ENCODE data around the gene ZNF845.
A peak's percentile ranks its signal among the peaks of the same experiment; 100 is the strongest.

The ZNF845 gene

DNA sequence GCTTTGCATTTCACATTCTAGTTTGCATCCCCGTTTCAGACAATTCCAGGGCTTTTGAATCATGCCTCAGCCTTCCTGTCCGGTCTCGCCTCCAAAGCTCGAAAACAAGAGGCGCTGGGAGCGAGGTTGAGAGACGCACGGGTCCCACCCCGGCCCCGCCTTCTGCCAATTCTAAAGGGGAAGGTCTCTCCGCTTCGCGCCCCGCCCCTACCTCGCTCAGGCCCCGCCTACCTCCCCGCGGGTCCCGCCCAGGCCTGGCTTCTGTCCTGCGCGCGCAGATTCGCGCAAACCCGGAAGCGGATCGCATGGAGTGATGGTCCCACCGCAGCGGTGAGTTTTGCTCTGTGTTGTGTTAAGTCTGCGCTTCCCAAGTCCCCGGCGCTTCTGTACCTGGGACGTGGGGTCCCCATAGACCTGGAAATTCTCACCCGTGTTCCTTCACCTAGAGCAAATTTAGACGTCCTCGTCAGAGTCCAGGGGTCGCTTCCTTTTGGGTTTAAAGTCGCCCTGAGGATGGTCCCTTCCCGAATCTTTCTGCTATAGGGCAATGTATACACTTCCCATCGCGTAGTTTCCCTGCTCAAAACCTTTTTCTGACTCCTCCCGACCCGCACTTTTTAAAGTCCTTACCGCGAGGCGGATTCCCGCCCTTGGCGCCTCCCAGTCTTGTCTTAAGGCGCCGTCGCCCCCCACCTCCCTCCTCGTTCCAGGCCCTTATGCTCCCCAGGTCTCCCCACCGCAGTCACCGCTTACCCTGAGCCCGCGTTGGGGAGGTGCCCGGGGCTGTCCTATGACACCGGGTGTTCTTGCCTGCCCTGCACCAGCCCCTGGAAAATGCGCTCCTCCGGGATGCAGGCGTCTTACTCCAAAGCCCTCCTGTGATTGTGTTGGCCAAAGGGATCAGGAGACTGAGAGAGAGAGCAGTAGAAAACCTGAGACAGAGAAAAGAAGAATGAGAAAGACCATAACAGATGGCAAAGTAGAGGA lies at the start of gene ZNF845:
Gene ZNF845, plus strand, starts transcription at position 287 of the 987 bp plus-strand sequence. CDS start 7,559 bp downstream, outside the sequence.
- no peak within 1 kb of the TSS for H3K27ac ChIP-seq (ENCODE audit: low read length)
- no peak for TF ChIP-seq EZH2phosphoT487 (IDR thresholded peaks at IDR 0.05; ENCODE audit: low read depth)
- no peak for TF ChIP-seq CTCF (IDR thresholded peaks at IDR 0.05; ENCODE audit: low read depth, low read length)
- peak within 1 kb of the TSS; percentile 77 for H3K4me3 ChIP-seq (ENCODE audit: low read length)

DNA sequence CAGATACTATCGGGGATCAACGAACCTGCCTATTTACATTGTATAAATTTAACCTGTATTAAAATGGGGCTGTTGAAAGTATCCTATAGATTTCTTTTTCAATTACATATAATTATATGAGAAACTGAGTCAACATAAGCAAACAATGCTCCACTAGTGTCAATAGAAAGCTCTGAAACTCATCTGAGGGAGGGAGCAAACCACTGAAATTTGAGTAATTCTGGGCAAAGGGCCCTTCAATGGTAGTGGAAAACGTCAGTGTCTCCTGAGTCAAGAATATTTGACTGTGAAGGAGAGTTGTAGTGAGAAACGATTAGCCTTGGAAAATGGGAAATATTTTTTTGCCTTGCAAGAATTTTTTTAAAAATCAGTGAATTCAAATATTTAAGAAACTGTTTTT lies 48.5 kb upstream of the ZNF845 start:
- H3K4me1 ChIP-seq (ENCODE audit: low read length) = no peaks in the 10 kb centered on the region
- H3K9me3 ChIP-seq (ENCODE audit: insufficient read depth, low read length) = peaks cover 8% of the 10 kb centered on the region
- H4K20me1 ChIP-seq (ENCODE audit: insufficient read depth, low read length) = no peaks in the 10 kb centered on the region
- no peaks in the 10 kb centered on the region for H3K36me3 ChIP-seq (replicated peaks; ENCODE audit: low read depth, low read length)
- no peak overlapping the region for H3K9ac ChIP-seq (ENCODE audit: low read length)
- H3K79me2 ChIP-seq (ENCODE audit: low read length) = no peaks in the 10 kb centered on the region
- no peak overlapping the region for H2AFZ ChIP-seq (ENCODE audit: low read depth, low read length)
- H3K27me3 ChIP-seq (ENCODE audit: low read depth, low read length) = no peaks in the 10 kb centered on the region
- no peak overlapping the region for H3K4me2 ChIP-seq (ENCODE audit: low read length)
- no peak overlapping the region for H3K4me3 ChIP-seq (ENCODE audit: low read length)
- TF ChIP-seq EZH2phosphoT487 (IDR thresholded peaks at IDR 0.05; ENCODE audit: low read depth) (no peak), CTCF (IDR thresholded peaks at IDR 0.05; ENCODE audit: low read depth, low read length) (no peak)
- no peak overlapping the region for H3K27ac ChIP-seq (ENCODE audit: low read length)

More for the DNA sequence above, at the start of gene ZNF845:
- Histone ChIP-seq H2AFZ (ENCODE audit: low read depth, low read length) (no peak within 1 kb of the TSS), H3K4me2 (ENCODE audit: low read length) (peak within 1 kb of the TSS; percentile 36), H3K27me3 (ENCODE audit: low read depth, low read length) (no peaks in the 10 kb centered on the region), H3K9ac (ENCODE audit: low read length) (peak within 1 kb of the TSS; percentile 55), H3K36me3 (replicated peaks; ENCODE audit: low read depth, low read length) (no peaks in the 10 kb centered on the region), H3K4me1 (ENCODE audit: low read length) (no peaks in the 10 kb centered on the region), H4K20me1 (ENCODE audit: insufficient read depth, low read length) (no peaks in the 10 kb centered on the region), H3K79me2 (ENCODE audit: low read length) (no peaks in the 10 kb centered on the region), H3K9me3 (ENCODE audit: insufficient read depth, low read length) (peaks cover 12% of the 10 kb centered on the region; the same call in 1 of the 2 replicates)

- Histone ChIP-seq H2AFZ (ENCODE audit: low read depth, low read length) (no peak overlapping the region), H3K79me2 (ENCODE audit: low read length) (no peaks in the 10 kb centered on the region), H3K9me3 (ENCODE audit: insufficient read depth, low read length) (peaks cover 34% of the 10 kb centered on the region), H3K4me1 (ENCODE audit: low read length) (no peaks in the 10 kb centered on the region), H4K20me1 (ENCODE audit: insufficient read depth, low read length) (no peaks in the 10 kb centered on the region), H3K4me2 (ENCODE audit: low read length) (no peak overlapping the region), H3K36me3 (replicated peaks; ENCODE audit: low read depth, low read length) (no peaks in the 10 kb centered on the region), H3K9ac (ENCODE audit: low read length) (no peak overlapping the region), H3K4me3 (ENCODE audit: low read length) (no peak overlapping the region), H3K27me3 (ENCODE audit: low read depth, low read length) (no peaks in the 10 kb centered on the region), H3K27ac (ENCODE audit: low read length) (no peak overlapping the region)
- no peak for TF ChIP-seq CTCF (IDR thresholded peaks at IDR 0.05; ENCODE audit: low read depth, low read length)
Measured at GRCh38 chr19:53290758-53291549, 42.6 kb upstream of the ZNF845 start.
